HG02642 (cell line): ENCODE measurements around the gene ASPM.
"Not testable (repeated sequence)": the region's sequence is repeated elsewhere in the genome, so short reads cannot be mapped to it uniquely, and the experiment has no call there.

ENCODE experiments used
- ATAC-seq: cut with Tn5 transposase; IDR thresholded peaks from one replicate; pipeline ENCODE4 v1.9.1; 2021; ENCODE audit warnings: mild to moderate bottlenecking; ENCODE audit not compliant: unreplicated experiment, poor library complexity

ASPM gene

GRCh38 chr1:197149340-197149739, 2.9 kb upstream of the ASPM start:
- no peak for ATAC-seq

GRCh38 chr1:197145446-197146024, 934 bp downstream of the ASPM start:
- ATAC-seq = no peak

GRCh38 chr1:197144570-197145325, 1.7 kb downstream of the ASPM start:
- no peak for ATAC-seq

- no peak for ATAC-seq
Observed at GRCh38 chr1:197143276-197143675, 3.2 kb downstream of the ASPM start.

GRCh38 chr1:197141575-197141974, 4.9 kb downstream of the ASPM start:
- no peak for ATAC-seq

GRCh38 chr1:197140121-197140520, 6.3 kb downstream of the ASPM start:
- no peak for ATAC-seq

GRCh38 chr1:197139169-197139568, 7.3 kb downstream of the ASPM start:
- no peak for ATAC-seq

GRCh38 chr1:197137322-197137721, 9.1 kb downstream of the ASPM start:
- no peak for ATAC-seq

- no peak for ATAC-seq
Observed at GRCh38 chr1:197130677-197131304, 15.7 kb downstream of the ASPM start.

- no peak for ATAC-seq
Observed at GRCh38 chr1:197129698-197130097, 16.8 kb downstream of the ASPM start.

- no peak for ATAC-seq
Observed at GRCh38 chr1:197127246-197127912, 19.1 kb downstream of the ASPM start.

- ATAC-seq = no peak
Observed at GRCh38 chr1:197126691-197127090, 19.8 kb downstream of the ASPM start.

- no peak for ATAC-seq
Observed at GRCh38 chr1:197124376-197124775, 22.1 kb downstream of the ASPM start.

- no peak for ATAC-seq
Observed at GRCh38 chr1:197116156-197116555, 30.3 kb downstream of the ASPM start.

GRCh38 chr1:197106869-197107268, 39.6 kb downstream of the ASPM start:
- no peak for ATAC-seq

GRCh38 chr1:197103300-197103699, 43.2 kb downstream of the ASPM start:
- no peak for ATAC-seq

- ATAC-seq = no peak
Observed at GRCh38 chr1:197101978-197102377, 44.5 kb downstream of the ASPM start.

- ATAC-seq = no peak
Observed at GRCh38 chr1:197100677-197101076, 45.8 kb downstream of the ASPM start.

- no peak for ATAC-seq
Observed at GRCh38 chr1:197099444-197099843, 47.0 kb downstream of the ASPM start.

GRCh38 chr1:197096971-197097370, 49.5 kb downstream of the ASPM start:
- ATAC-seq = not testable (repeated sequence)

- no peak for ATAC-seq
Observed at GRCh38 chr1:197096137-197096536, 50.3 kb downstream of the ASPM start.
